Mucosa of descending colon (tissue), 3 donors: Measurements from ENCODE around the gene HNRNPDL. TPM values are rescaled to one million over a fixed set of nuclear protein-coding genes. Genes with fewer than 3 reads are reported as not detected.

ENCODE experiments used
- ATAC-seq: fragments of 200-7000 bp; cut with Tn5 transposase; one replicate; pipeline ENCODE4 v1.9.1; 2020; ENCODE audit warnings: mild to moderate bottlenecking, moderate library complexity
- DNase-seq, 3 donors: peaks; one replicate each; pipeline ENCODE4 v3.0.0-alpha.2; 2020
- H3K36me3 ChIP-seq: fragments of 200-600 bp; one replicate; pipeline ENCODE4 v1.8.0; 2021; ENCODE audit warnings: low read depth, mild to moderate bottlenecking
- H3K4me1 ChIP-seq: fragments of 200-600 bp; one replicate; pipeline ENCODE4 v1.8.0; 2021; ENCODE audit warnings: low read depth, mild to moderate bottlenecking
- H3K4me3 ChIP-seq: fragments of 200-600 bp; one replicate; pipeline ENCODE4 v1.8.0; 2021; ENCODE audit warnings: mild to moderate bottlenecking
- H3K9me3 ChIP-seq: fragments of 200-600 bp; one replicate; pipeline ENCODE4 v1.8.0; 2021; ENCODE audit warnings: mild to moderate bottlenecking
- intact Hi-C, 2 donors: fragments of 100-400 bp; cut with DNase I in 1 of 2; cut with micrococcal nuclease in 1 of 2; formaldehyde crosslinking; loops; one replicate each; pipeline versions ENCODE4 v1.11.0 to v1.11.1; 2022; cut with DNase I, micrococcal nuclease
- total RNA-seq, 3 donors: library from RNA; stranded (reverse); fragmentation: NEBNext Ultra II Directional in 2 of 3; extraction: Animal tissue kit (Norgen Biotek cat#: 25700) in 2 of 3; gene quantifications; one replicate each; pipeline versions ENCODE4 v1.2.1 to v1.2.4, GENCODE V29; 2021 to 2023
- TF ChIP-seq, protein P1 (sequence below): fragments of 200-600 bp; IDR thresholded peaks from one replicate; pipeline ENCODE4 v1.8.0; 2022; ENCODE audit warnings: antibody characterized with exemption, mild to moderate bottlenecking
- donor health status: DM: no; HTN: no; CAD: no; lungs with moderate emphysema.
- donor health status: DM: no; HTN: no; CAD: no.
- donor health status: DM: no; HTN: yes; CAD: no.

Gene HNRNPDL
- total RNA-seq, 3 donors from 2014 or later: 84.1 to 186 (median 107) TPM

DNA sequence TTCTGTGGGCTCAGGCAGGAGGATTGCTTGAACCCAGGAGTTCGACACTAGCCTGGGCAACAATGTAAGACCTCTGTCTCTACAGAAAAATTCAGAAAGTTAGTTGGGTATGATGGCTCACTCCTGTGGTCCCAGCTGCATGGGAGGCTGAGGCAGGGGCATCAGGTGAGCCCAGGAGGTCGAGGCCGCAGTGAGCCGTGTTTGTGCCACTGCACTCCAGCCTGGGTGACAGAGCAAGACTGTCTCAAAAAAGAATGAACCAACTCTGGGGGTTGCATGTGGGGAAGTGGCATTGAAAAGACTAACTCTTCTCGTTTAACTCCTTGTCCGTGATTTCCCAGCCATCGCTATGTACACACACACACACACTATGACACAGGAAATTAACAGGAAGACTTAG lies 27.0 kb upstream of the HNRNPDL start:
- intact Hi-C loops: no loop called here
- Histone ChIP-seq H3K4me1 (no peaks in the 10 kb centered on the region), H3K9me3 (no peaks in the 10 kb centered on the region), H3K36me3 (no peaks in the 10 kb centered on the region), H3K4me3 (no peak overlapping the region)
- no peak for DNase-seq
- TF ChIP-seq, protein P1, sequence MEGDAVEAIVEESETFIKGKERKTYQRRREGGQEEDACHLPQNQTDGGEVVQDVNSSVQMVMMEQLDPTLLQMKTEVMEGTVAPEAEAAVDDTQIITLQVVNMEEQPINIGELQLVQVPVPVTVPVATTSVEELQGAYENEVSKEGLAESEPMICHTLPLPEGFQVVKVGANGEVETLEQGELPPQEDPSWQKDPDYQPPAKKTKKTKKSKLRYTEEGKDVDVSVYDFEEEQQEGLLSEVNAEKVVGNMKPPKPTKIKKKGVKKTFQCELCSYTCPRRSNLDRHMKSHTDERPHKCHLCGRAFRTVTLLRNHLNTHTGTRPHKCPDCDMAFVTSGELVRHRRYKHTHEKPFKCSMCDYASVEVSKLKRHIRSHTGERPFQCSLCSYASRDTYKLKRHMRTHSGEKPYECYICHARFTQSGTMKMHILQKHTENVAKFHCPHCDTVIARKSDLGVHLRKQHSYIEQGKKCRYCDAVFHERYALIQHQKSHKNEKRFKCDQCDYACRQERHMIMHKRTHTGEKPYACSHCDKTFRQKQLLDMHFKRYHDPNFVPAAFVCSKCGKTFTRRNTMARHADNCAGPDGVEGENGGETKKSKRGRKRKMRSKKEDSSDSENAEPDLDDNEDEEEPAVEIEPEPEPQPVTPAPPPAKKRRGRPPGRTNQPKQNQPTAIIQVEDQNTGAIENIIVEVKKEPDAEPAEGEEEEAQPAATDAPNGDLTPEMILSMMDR: no peak
- ATAC-seq: no peak

DNA sequence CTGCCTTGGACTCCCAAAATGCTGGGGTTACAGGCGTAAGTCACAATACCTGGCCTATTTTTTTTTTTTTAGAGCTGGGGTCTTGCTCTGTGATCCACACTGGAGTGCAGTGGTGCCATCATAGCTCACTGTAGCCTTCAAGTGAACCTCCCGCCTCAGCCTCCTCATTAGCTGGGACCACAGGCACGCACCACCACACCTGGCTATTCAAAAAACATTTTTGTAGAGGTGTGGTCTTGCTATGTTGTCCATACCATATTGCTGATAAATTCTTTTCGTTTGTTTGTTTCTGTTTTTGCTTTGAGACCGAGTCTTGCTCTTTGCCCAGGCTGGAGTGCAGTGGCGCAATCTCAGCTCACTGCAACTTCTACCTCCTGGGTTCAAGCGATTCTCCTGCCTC lies 21.8 kb upstream of the HNRNPDL start:
- Histone ChIP-seq H3K4me3 (no peak overlapping the region), H3K36me3 (peaks cover 3% of the 10 kb centered on the region), H3K4me1 (no peaks in the 10 kb centered on the region), H3K9me3 (no peaks in the 10 kb centered on the region)
- DNase-seq: no peak
- ATAC-seq: no peak
- TF ChIP-seq, protein P1: no peak
- intact Hi-C loops: no loop called here

DNA sequence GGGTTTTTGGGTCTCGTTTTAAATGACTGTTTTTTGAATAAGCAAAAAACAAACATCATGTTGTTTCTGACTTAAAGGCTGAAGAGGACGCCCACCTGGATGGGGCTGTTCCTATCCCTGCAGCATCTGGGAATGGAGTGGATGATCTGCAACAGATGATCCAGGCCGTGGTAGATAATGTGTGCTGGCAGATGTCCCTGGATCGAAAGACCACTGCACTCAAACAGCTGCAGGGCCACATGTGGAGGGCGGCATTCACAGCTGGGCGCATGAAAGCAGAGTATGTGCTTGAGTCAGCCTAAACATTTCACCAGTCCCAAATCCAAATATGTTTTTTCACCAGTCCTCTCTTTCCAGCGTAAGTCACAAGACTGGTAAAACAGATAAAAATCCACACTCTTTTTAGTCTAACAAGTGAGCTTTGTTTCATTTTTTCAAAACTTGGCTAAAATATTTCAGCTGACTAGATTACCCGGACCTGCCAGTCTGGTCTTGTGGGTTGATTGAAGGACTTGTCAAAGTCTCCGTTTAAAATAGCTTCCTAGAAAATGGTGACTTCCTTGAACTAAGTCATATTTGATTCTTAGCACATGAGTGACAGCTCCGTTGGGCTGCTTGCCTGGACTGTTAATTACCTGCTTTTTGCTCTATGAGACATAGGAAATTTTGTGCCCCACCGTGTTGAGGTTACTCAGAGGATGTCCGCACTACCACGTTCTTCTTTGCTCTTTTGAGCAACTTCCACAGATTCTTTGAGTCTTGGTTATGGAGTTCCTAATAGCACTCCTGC lies 20.9 kb upstream of the HNRNPDL start:
- H3K4me1 ChIP-seq: no peaks in the 10 kb centered on the region
- peaks cover 3% of the 10 kb centered on the region for H3K36me3 ChIP-seq
- intact Hi-C loops: no loop called here
- TF ChIP-seq, protein P1: no peak
- ATAC-seq (no peak), DNase-seq (no peak)
- no peak overlapping the region for H3K4me3 ChIP-seq
- H3K9me3 ChIP-seq: no peaks in the 10 kb centered on the region

DNA sequence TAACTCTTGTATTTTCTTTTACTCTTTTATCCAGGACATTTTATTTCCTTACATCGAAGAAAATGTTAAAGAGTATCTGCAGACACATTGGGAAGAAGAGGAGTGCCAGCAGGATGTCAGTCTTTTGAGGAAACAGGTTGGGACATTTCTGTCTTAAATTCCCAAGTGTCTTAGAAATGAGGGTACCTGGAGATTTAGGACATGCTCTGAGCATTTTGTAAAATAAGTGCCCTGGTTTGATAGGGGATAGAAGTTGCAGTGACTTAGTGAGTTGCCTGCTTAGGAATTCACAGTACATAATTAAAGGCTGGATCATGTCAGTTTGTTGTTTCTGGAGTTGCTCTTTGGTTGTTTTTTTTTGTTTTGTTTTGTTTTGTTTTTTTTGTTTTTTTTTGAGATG lies 17.6 kb upstream of the HNRNPDL start:
- H3K4me1 ChIP-seq: no peaks in the 10 kb centered on the region
- TF ChIP-seq, protein P1: no peak
- peaks cover 3% of the 10 kb centered on the region for H3K36me3 ChIP-seq
- intact Hi-C loops: no loop called here
- ATAC-seq: no peak
- DNase-seq: no peak
- H3K9me3 ChIP-seq: no peaks in the 10 kb centered on the region
- H3K4me3 ChIP-seq: no peak overlapping the region

DNA sequence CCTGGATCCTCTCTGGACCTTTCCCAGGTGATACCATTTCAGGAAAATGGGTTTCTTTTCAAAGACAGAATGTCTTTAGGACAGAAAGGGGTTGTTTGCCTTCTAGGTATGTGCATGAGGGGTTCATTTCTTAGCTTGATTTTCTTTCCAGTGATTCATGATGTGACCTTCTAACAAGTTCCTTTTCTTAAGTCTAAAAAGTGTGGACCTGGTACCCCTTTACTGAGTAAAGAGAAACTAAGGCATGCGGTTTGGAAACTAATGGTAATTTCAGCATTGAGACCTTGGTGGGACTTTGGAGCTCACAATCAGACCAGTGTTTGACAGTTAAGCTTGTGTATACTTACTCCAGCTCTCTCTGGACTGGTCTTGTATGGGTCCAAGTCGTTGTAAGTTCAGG lies 8.8 kb upstream of the HNRNPDL start:
- H3K4me1 ChIP-seq: no peaks in the 10 kb centered on the region
- H3K9me3 ChIP-seq: no peaks in the 10 kb centered on the region
- intact Hi-C loops: no loop called here
- H3K36me3 ChIP-seq: no peaks in the 10 kb centered on the region
- H3K4me3 ChIP-seq: no peak overlapping the region
- ATAC-seq (no peak), DNase-seq (no peak)
- TF ChIP-seq, protein P1: no peak
